ENCODE results near the gene UROD.
A peak's percentile ranks its signal among the peaks of the same experiment; 100 is the strongest.
"Not testable (repeated sequence)": the region's sequence is repeated elsewhere in the genome, so short reads cannot be mapped to it uniquely, and the experiment has no call there.

Gene UROD

DNA sequence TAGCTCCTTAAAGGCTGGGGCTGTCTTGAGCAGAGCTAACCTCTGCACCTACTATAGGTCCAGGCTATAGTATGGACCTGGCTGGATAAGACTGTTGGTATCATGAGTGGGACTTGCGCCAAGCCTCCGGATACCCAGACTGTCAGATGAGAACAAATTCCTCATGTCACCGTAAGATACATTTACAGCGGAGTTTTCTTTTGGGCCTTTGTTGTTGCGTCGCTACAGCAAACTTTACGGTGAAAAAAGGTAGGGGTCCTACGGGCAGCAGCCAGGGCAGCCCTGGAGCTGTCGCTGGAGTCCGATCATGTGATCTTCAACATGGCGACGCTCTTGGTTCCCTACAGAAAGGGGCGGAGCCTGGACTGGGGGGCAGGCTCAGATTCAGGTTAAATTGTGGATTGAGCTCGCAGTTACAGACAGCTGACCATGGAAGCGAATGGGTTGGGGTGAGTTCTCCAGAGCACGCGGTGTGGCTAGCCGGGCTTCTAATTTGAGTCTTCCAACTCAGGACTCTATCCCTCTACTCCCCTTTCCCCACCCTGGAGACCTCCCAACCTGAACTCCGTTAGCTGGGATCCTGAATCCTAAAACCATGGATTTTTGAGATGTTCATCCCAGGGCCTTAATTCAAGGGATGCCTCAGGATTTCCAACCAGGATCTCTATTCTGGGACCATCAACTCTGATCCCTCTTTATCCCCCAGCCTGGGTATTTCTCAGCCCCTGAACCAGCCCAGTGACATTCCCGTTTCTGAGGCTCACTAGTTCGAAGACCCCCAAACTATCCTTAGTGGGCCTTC is at the start of gene UROD:
Gene UROD, plus strand, starts transcription at position 418 of the 802 bp plus-strand sequence. Its CDS starts 12 bp downstream, at position 430.
- TF ChIP-seq, protein P1, sequence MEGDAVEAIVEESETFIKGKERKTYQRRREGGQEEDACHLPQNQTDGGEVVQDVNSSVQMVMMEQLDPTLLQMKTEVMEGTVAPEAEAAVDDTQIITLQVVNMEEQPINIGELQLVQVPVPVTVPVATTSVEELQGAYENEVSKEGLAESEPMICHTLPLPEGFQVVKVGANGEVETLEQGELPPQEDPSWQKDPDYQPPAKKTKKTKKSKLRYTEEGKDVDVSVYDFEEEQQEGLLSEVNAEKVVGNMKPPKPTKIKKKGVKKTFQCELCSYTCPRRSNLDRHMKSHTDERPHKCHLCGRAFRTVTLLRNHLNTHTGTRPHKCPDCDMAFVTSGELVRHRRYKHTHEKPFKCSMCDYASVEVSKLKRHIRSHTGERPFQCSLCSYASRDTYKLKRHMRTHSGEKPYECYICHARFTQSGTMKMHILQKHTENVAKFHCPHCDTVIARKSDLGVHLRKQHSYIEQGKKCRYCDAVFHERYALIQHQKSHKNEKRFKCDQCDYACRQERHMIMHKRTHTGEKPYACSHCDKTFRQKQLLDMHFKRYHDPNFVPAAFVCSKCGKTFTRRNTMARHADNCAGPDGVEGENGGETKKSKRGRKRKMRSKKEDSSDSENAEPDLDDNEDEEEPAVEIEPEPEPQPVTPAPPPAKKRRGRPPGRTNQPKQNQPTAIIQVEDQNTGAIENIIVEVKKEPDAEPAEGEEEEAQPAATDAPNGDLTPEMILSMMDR (IDR thresholded peaks at IDR 0.05; ENCODE audit: low read length, missing control alignments), result no peak
- peak within 1 kb of the TSS; percentile 88 for H3K4me3 ChIP-seq (replicated peaks; ENCODE audit: low read depth, low read length)

DNA sequence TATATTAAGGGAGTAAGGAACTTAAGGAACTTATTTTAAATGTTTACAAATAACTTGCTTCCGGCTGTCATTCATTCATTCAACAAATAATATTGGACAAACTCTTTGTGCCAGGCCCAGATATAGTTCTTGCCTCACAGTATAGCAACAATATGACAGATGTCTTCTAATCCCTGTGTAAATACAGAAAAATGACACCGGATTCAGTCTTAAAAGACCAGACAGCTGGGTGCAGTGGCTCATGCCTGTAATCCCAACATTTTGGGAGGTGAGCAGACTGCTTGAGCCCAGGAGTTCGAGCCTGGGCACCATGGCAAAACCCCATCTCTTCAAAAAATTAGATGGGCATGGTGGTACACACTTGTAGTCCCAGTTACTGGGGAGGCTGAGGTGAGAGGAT is 49.3 kb upstream of the UROD start:
- no peak for DNase-seq (ENCODE audit: low read depth)
- TF ChIP-seq, protein P1 (IDR thresholded peaks at IDR 0.05; ENCODE audit: low read length, missing control alignments), result no peak
- H3K4me3 ChIP-seq (replicated peaks; ENCODE audit: low read depth, low read length), result no peak overlapping the region

More for the DNA sequence above, at the start of gene UROD:
- DNase-seq (ENCODE audit: low read depth), result peak; percentile 98

DNA sequence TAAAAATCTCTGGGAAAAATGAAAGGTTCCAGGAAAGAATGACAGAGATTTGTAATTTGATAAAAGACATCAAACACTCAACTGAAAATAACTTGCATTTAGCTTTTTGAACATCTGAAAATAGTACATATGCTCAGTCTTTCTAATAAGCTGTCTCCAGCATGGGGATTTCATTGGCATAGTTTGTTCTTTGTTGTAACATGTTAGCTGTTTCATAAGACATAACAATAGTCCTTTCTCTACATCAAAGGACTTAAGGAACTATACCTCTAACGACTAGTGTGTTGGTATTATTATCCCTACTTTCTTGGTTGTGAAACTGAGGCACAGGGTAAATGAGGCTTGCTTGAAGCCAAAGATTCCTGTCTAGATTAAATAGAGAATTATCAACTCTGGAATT is 47.7 kb upstream of the UROD start:
- DNase-seq (ENCODE audit: low read depth), result no peak
- H3K4me3 ChIP-seq (replicated peaks; ENCODE audit: low read depth, low read length), result no peak overlapping the region
- TF ChIP-seq, protein P1 (IDR thresholded peaks at IDR 0.05; ENCODE audit: low read length, missing control alignments), result no peak

DNA sequence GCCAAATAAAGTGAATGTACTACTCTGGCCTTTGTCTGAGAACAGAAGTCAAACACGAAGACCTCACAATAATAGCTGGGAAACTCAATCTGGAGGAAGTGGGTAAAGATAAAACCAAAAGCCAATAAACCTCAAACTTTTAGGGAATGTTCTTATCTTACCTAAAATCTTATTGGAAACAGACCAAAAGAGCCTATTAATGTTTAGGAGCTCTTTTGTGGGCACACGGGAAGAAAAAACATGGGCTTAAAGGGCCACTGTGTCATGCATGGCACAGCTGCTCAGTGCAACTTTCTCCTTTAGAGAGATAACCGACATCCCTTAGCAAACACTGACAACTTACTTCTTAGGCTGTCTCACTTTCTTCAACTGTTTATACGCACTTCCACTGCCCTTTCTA is 41.7 kb upstream of the UROD start:
- peak; percentile 54 for DNase-seq (ENCODE audit: low read depth)
- H3K4me3 ChIP-seq (replicated peaks; ENCODE audit: low read depth, low read length), result no peak overlapping the region
- TF ChIP-seq, protein P1 (IDR thresholded peaks at IDR 0.05; ENCODE audit: low read length, missing control alignments), result no peak

DNA sequence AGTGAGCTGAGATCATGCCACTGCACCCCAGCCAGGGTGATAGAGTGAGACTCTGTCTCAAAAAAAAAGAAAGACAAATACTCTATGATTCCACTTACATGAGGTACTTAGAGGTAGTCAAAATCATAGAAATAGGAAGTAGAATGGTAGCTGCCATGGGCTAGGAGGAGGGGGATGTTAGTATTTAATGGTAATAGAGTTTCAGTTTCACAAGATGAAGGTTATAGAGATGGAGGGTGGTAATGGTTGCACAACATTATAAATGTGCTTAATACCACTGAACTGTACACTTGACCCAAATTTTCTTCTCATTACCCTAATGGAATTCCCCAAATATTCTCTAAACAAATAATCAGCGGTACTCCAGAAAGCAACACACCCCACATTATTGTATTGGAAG is 38.4 kb upstream of the UROD start:
- TF ChIP-seq, protein P1 (IDR thresholded peaks at IDR 0.05; ENCODE audit: low read length, missing control alignments), result no peak
- H3K4me3 ChIP-seq (replicated peaks; ENCODE audit: low read depth, low read length), result no peak overlapping the region
- DNase-seq (ENCODE audit: low read depth), result no peak

DNA sequence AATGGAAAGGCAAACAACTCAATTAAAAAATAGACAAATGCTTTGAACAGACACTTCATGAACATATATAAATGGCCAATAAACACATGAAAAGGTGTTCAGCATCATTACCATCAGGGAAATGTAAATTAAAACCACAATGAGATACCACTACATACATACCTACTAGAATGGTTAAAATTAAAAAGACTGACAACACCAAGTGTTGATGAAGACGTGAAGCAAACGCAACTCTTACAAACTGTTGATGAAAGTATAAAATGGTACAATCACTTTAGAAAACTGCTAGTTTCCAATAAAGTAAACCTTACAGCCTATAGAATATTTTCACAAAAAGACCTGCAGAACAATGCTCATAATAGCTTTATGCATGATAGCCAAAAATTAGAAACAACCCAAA is 35.8 kb upstream of the UROD start:
- TF ChIP-seq, protein P1 (IDR thresholded peaks at IDR 0.05; ENCODE audit: low read length, missing control alignments), result no peak
- DNase-seq (ENCODE audit: low read depth), result no peak
- no peak overlapping the region for H3K4me3 ChIP-seq (replicated peaks; ENCODE audit: low read depth, low read length)

DNA sequence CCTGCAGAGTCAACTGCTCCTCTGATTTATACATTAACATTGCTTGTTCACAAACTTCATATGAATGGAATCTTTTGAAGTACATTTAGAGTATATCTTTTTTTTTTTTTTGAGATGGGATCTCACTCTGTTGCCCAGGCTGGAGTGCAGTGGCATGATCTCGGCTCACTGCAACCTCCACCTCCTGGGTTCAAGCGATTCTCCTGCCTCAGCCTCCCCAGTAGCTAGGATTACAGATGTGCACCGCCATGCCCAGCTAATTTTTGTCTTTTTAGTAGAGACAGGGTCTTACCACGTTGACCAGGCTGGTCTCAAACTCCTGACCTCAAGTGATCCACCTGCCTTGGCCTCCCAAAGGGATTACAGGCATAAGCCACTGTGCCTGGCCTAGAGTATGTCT is 34.7 kb upstream of the UROD start:
- not testable (repeated sequence) for H3K4me3 ChIP-seq (replicated peaks; ENCODE audit: low read depth, low read length); DNase-seq (ENCODE audit: low read depth)

All from fibroblast of pulmonary artery (primary cell).